HG02885 (cell line): ENCODE data around the gene SPATA13.
"Not testable (repeated sequence)": the region's sequence is repeated elsewhere in the genome, so short reads cannot be mapped to it uniquely, and the experiment has no call there.

Experiments
- ATAC-seq: cut with Tn5 transposase; IDR thresholded peaks from one replicate; pipeline ENCODE4 v1.9.1; 2021; ENCODE audit warnings: mild to moderate bottlenecking; ENCODE audit not compliant: unreplicated experiment, poor library complexity

SPATA13 gene

DNA sequence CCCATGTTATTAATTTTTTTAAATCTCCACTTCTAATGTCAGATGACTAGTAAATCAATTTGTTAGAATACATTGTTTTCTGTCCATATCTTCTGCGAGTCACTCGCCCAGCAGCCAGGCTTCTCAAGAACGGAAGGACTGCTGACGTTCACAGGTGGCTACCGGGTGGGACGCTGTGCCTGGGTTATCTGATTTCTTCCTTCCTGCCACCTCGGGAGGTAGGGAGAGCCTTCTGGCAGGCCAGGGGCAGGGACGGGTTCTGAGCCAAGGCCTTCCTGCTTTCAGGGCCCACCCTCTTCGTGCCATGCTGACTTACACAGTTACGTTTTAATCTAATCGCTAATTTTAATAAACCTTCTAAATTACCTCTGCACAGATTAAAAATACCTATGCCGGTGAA is 140.9 kb downstream of the SPATA13 start:
- ATAC-seq: no peak

DNA sequence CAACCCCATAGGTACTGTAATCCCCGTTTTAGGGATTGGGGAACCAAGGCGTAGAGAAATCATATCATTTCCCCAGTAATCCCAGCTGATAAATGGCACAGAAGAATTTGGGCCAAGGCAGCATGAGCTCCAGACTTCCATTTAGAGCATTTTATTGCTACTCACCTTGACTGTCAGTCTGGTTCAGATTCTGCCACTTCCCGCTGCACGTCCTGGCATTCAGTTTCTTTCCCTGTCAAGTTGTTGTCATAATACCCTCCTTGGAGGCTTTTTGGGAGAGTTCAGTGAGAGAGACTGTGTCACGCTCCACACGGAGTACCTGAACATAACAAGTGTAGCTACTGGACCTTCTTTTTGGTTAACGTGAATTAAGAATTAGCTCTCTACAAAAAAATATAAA is 141.4 kb downstream of the SPATA13 start:
- ATAC-seq: no peak

DNA sequence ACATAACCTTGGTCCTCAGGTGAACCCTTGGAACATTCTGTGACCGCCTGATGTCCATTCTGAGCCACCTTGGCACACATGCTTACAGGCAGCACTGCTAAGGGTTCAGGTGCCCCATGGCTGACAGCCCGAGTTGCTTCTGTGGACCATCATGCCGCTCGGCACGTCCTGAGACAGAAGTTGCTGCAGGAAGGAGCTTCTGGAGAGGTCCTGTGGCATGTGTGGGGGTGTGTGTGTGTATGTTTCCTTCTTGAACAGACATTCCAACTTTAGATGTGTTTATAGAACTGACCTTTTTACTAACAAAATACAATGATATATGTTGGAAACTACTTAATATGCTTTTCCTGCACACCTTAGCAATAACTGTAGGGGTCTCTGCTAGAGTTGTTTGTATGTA is 144.1 kb downstream of the SPATA13 start:
- ATAC-seq: no peak

GRCh38 chr13:24306632-24307031 is 146.1 kb downstream of the SPATA13 start:
- no peak for ATAC-seq

DNA sequence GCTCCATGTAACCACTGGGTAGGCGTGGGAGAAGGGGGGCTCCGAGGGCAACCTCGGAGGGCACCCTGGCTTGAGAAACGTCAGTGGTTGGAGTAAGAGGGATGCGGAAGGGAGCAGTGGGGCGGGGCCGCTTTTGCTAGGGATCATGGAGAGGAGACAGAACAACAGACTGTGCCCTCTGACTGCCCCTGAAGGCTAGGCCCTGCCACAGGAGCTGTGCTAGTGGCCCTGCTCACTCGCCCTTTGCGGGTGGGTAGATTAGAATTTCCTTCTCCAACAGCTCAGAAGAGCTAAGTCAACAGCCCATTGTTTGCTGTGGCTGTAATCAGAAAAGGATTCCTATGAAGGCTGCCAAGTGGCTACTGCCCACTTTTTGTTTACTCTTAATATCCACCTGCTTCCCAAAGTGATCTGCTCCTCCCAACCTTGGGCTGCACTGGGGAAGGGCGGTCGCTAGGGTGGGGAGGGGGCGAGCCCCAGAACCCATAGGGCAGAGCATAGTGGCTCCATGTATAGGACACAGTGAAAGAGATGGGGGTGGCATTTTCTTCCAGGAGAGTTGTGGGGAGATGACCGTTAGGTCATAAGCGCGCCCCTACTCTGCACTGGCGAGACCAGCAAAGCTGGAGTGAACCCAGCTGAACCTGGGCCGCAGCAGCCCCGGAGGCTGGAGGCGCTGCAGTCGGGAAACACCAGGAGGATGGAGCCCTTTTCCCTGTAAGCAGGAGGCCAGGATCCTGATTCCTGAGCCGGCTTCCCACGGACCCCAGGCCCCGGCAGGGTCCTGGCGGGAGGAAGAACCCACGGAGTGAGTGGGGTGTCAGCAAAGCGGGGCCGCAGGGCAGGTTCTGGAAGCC is 146.9 kb downstream of the SPATA13 start:
- ATAC-seq: no peak

DNA sequence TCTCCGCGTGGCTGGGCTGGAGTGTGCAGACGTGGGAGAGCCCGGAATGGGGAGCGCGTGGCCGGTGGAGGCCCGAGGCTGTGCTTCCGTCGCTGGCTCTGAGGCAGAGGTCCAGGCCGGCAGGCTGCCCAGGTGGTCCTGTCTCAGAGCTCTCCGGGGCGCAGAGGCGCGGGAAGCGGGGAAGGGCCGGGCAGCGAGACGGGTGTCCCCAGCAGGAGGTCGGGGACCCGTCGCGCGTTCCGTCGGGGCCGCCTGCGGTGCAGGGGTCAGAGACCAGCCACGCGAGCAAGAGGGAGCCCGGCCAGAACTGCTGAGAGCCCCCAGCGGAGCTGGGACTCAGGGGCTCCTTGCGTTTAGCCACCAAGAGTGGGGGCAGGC is 147.5 kb downstream of the SPATA13 start:
- ATAC-seq: no peak

GRCh38 chr13:24308488-24309020 is 148.0 kb downstream of the SPATA13 start:
- ATAC-seq: no peak

DNA sequence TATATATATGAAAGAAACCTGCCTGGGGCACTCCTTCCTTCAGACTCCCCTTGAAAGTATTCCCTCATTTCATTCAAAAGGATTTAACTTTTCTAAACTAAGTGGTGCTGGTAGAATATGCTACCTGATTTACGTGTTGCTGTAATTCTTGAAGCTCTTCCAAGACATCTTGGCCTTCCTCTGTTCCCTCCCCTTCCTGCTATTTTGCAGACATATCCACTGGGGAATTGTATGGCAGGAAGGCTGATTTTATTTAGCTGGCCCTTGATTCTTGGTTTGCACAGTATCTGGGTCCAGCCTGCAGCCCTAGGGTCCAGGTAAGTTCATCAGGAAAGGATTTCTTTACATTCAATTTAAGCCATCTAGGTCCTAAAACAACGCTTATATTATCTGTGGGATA is 148.8 kb downstream of the SPATA13 start, which contains the start of gene C1QTNF9:
TSS of gene C1QTNF9 (plus strand) at position 281 of the 400 bp plus-strand sequence. CDS start 6,424 bp downstream, outside the sequence.
- not testable (repeated sequence) for ATAC-seq

DNA sequence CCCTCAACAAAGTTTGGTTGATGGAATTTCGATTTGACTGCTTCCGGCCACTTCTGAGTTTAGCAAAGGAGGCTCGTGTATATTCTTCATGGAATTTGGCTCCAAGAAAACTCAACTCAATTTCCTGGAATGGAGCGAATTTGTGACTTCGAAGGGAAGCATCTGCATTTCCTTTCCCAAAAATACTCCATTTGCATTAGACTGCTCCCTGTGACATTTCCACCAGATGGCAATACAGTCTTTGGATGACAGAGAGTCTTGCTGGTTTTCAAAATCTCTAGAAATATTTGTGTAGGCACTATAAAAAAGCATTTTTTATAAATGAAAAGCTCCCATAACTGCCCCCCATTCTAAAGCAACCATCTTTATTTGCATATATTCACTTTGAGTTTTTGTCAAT is 152.9 kb downstream of the SPATA13 start:
- no peak for ATAC-seq

GRCh38 chr13:24317835-24318234 is 157.3 kb downstream of the SPATA13 start:
- ATAC-seq: not testable (repeated sequence)

DNA sequence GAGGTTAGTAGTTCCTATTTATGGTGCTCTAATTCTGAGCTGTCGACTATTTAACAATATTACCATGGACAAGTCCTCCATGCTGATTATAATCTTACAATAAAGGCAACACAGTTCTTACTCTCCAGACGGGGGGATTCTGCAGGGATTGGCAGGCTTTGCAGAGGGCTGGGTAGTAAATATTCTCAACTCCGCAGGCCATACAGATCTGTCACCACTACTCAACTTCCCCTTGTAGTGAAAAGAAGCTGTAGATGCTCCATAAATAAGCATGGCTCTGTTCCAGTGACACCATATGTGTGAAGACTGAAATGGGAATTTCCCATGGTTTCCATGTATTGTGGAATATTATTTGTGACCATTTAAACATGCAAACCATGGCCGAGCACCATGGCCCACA is 158.4 kb downstream of the SPATA13 start:
- not testable (repeated sequence) for ATAC-seq

DNA sequence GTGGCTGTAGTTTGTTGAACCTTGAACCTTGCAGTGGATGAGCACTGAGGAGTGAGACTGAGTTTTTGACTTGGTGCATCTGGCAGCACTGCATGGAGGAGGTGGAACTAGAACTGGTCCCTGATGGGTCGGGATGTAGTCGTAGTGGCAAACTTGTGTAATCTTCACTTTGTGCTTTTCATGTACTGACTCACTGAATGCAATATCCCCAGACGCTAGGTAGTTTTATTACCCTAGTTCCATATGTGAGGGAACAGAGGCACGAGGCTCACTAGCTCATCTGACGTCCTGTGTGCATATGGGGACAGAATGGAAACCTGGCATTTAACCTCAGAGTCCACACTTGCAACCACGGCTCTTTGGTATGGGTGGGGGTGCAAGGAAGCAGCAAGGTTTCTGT is 159.1 kb downstream of the SPATA13 start:
- not testable (repeated sequence) for ATAC-seq

GRCh38 chr13:24321416-24321815 is 160.9 kb downstream of the SPATA13 start:
- not testable (repeated sequence) for ATAC-seq

- peak; percentile 58 for ATAC-seq
Observed at GRCh38 chr13:24322470-24322869, 161.9 kb downstream of the SPATA13 start.

GRCh38 chr13:24323036-24323738 is 162.7 kb downstream of the SPATA13 start:
- no peak for ATAC-seq

- no peak for ATAC-seq
Observed at GRCh38 chr13:24323739-24324075, 163.2 kb downstream of the SPATA13 start.

- ATAC-seq: not testable (repeated sequence)
Observed at GRCh38 chr13:24327598-24327997, 167.1 kb downstream of the SPATA13 start.

DNA sequence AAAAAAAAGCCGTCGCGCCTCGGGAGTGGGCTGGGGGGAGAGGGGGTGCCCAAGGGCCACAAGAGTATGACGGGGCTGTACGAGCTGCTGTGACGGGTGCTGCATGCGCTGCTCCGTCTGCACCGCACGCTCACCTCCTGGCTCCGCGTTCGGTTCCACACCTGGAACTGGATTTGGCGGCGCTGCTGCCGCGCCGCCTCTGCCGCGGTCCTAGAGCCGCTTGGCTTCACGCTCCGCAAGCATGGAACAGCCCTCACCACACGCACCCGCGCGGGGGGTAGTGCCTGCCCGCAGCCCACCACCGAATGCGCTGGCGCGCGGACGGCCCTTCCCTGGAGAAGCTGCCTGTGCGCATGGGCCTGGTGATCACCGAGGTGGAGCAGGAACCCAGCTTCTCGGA is 167.6 kb downstream of the SPATA13 start:
- ATAC-seq: no peak

GRCh38 chr13:24338721-24339120 is 178.2 kb downstream of the SPATA13 start:
- ATAC-seq: no peak

- ATAC-seq: no peak
Observed at GRCh38 chr13:24339937-24340607, 179.6 kb downstream of the SPATA13 start.

DNA sequence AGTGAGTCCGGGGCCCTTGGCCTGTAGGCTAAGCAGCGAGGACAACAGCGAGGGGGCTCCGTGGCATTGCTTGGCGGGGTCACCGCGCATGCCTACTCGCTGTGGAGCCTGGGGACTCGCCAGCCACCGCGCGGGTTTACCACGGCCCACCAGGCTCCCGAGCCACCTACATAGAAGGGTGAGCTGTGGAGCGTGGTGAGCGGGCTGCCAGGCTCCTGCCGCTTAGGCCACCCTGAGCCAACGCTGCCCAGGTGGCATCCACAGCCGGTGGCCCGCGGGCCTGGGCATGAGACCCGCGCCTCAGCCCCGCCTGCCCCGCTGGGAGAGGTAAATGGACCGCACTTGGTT is 180.1 kb downstream of the SPATA13 start:
- no peak for ATAC-seq
